Esophagus muscularis mucosa (tissue), 3 donors: ENCODE data around the gene SRPK3.

Source experiments
- CTCF ChIP-seq, 3 experiments: fragments of 200-600 bp in 2 of 3; fragments of 450-650 bp in 1 of 3; sonication (generic) in 2 of 3; IDR thresholded peaks; one replicate each; pipeline ENCODE4 v1.5.1; 2017 to 2019; ENCODE audit warnings: antibody characterized with exemption in 3 of 3, mild to moderate bottlenecking in 2 of 3, moderate library complexity in 1 of 3
- POLR2A ChIP-seq: fragments of 450-650 bp; IDR thresholded peaks from one replicate; pipeline ENCODE4 v1.6.1; 2017; ENCODE audit warnings: antibody characterized with exemption, moderate library complexity, mild to moderate bottlenecking, low read depth

DNA sequence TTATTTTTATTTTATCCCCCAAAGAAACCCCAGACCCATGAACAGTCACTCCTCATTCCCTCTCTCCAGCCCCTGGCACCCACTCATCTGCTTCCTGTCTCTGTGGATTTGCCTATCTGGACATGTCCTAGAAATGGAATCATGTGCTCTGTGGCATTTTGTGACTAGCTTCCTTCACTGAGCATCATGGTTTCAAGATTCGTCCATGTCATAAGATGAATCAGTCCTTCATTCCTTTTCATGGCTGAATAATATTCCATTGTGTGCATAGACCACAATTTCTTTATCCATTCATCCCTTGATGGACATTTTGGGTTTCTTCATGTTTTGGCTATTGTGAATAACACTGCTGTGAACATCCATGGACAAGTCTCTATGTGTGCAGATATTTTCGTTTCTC, 46.0 kb upstream of the SRPK3 start:
- TF ChIP-seq POLR2A: no peak
- TF ChIP-seq CTCF (IDR thresholded peaks at IDR 0.05): no peak
